HepG2 (cell line): ENCODE results near the gene ACSF3. TPM values are rescaled to one million over a fixed set of nuclear protein-coding genes. Genes with fewer than 3 reads are reported as not detected.
A peak's percentile ranks its signal among the peaks of the same experiment; 100 is the strongest.

ENCODE experiments used
- CHD4 ChIP-seq: fragments of 200-600 bp; sonication (generic); IDR thresholded peaks from 2 replicates; pipeline ENCODE4 v1.7.0; 2017; ENCODE audit warnings: mild to moderate bottlenecking, low read length, borderline replicate concordance
- DRAP1 ChIP-seq: IDR thresholded peaks from 2 replicates; pipeline ENCODE4 v1.6.1; 2016; ENCODE audit warnings: missing genetic modification reagents, missing compliant biosample characterization
- KMT2A ChIP-seq: sonication (generic); formaldehyde crosslinking; IDR thresholded peaks from 2 replicates; pipeline ENCODE4 v1.4.0; 2020; ENCODE audit warnings: missing genetic modification reagents
- MLX ChIP-seq: IDR thresholded peaks from 2 replicates; pipeline ENCODE4 v1.6.1; 2016
- NFAT5 ChIP-seq: sonication (generic); formaldehyde crosslinking; IDR thresholded peaks from 2 replicates; pipeline ENCODE4 v1.4.0; 2020; ENCODE audit warnings: missing genetic modification reagents
- NR0B2 ChIP-seq: sonication (generic); formaldehyde crosslinking; IDR thresholded peaks from 2 replicates; pipeline ENCODE4 v1.4.0; 2020; ENCODE audit warnings: mild to moderate bottlenecking, missing genetic modification reagents
- NR2F6 ChIP-seq, 2 experiments: IDR thresholded peaks; 2 replicates each; pipeline ENCODE4 v1.6.1; 2016; ENCODE audit warnings: antibody characterized with exemption in 1 of 2, mild to moderate bottlenecking in 1 of 2
- RBFOX2 ChIP-seq: fragments of 200-400 bp; formaldehyde crosslinking; IDR thresholded peaks from 2 replicates; pipeline ENCODE4 v1.6.1; 2017; ENCODE audit warnings: low read depth, mild to moderate bottlenecking, low read length
- TFAP4 ChIP-seq: sonication (generic); IDR thresholded peaks from 2 replicates; pipeline ENCODE4 v1.6.1; 2016; ENCODE audit warnings: low read depth, borderline replicate concordance
- UBTF ChIP-seq: sonication (generic); formaldehyde crosslinking; IDR thresholded peaks from 2 replicates; pipeline ENCODE4 v1.4.0; 2020; ENCODE audit warnings: mild to moderate bottlenecking, missing genetic modification reagents
- ZHX1 ChIP-seq: sonication (generic); formaldehyde crosslinking; IDR thresholded peaks from 2 replicates; pipeline ENCODE4 v1.8.1; 2022; ENCODE audit warnings: low read depth, mild to moderate bottlenecking, missing genetic modification reagents
- ZNF260 ChIP-seq: sonication (generic); formaldehyde crosslinking; IDR thresholded peaks from 2 replicates; pipeline ENCODE4 v1.4.0; 2020; ENCODE audit warnings: missing genetic modification reagents, low read depth, mild to moderate bottlenecking, borderline replicate concordance
- ZNF567 ChIP-seq: sonication (generic); formaldehyde crosslinking; IDR thresholded peaks from 2 replicates; pipeline ENCODE4 v1.8.1; 2023; ENCODE audit warnings: mild to moderate bottlenecking, missing genetic modification reagents, borderline replicate concordance
- ZNF619 ChIP-seq: sonication (generic); formaldehyde crosslinking; IDR thresholded peaks from 2 replicates; pipeline ENCODE4 v1.4.0; 2020; ENCODE audit warnings: mild to moderate bottlenecking, missing genetic modification reagents
- polyA plus RNA-seq, 8 experiments: library from polyadenylated mRNA; depleted of rRNA in 3 of 8; stranded (reverse) in 7 of 8; unstranded in 1 of 8; fragments of >200 nt; fragmentation: Illumina TruSeq in 4 of 8; extraction: Trizol in 4 of 8; gene quantifications; 2 replicates each; pipeline versions ENCODE4 v1.2.1 to v1.2.3, GENCODE V29; 2011 to 2016; ENCODE audit warnings: low read depth in 4 of 8, missing spikeins in 1 of 8, mixed read lengths in 1 of 8; ENCODE audit not compliant: insufficient read depth in 1 of 8
- total RNA-seq, 5 experiments: library from RNA; depleted of rRNA; stranded (reverse); fragments of >200 nt; fragmentation: Illumina TruSeq; extraction: Trizol; gene quantifications; 2 replicates each; pipeline ENCODE4 v1.2.3, GENCODE V29; 2016; ENCODE audit warnings: low read depth in 1 of 5

Gene ACSF3
- total and polyA plus RNA-seq, 2 of the 13 experiments (the other 11 are each of a cell fraction or from before 2014, with no cell fraction given): 14.9 to 30.6 TPM

GRCh38 chr16:89201439-89202377 is 108.1 kb downstream of the ACSF3 start (continued):
- TF ChIP-seq KMT2A (CRISPR knock-in tag): no peak; the same call in 1 of the 2 replicates
- no peak for TF ChIP-seq NFAT5 (CRISPR knock-in tag)
- no peak for TF ChIP-seq ZHX1 (CRISPR knock-in tag)
- TF ChIP-seq RBFOX2: peak; percentile 81
- no peak for TF ChIP-seq MLX (CRISPR knock-in tag)
- no peak for TF ChIP-seq NR2F6 (IDR thresholded peaks at IDR 0.05)
- TF ChIP-seq NR2F6 (CRISPR knock-in tag; IDR thresholded peaks at IDR 0.05): 0 out of 2 replicates have a peak, but pooled peaks have one; percentile 7
- no peak for TF ChIP-seq ZNF567 (CRISPR knock-in tag)
- TF ChIP-seq DRAP1 (CRISPR knock-in tag): peak; percentile 55; the same call in 1 of the 2 replicates
- no peak for TF ChIP-seq NR0B2 (CRISPR knock-in tag)
- no peak; the same call in 1 of the 2 replicates for TF ChIP-seq UBTF (CRISPR knock-in tag)
- no peak for TF ChIP-seq CHD4
- no peak for TF ChIP-seq TFAP4
- TF ChIP-seq ZNF260 (CRISPR knock-in tag): no peak
- no peak for TF ChIP-seq ZNF619
